ENCODE data around the gene RNF186.
"Not testable (repeated sequence)": the region's sequence is repeated elsewhere in the genome, so short reads cannot be mapped to it uniquely, and the experiment has no call there.

The RNF186 gene

GRCh38 chr1:19814681-19815503 lies at the start of gene RNF186:
Gene RNF186, minus strand, starts transcription at chr1:19815283. Its CDS starts 182 bp downstream, at chr1:19815101.
- no peak for DNase-seq

GRCh38 chr1:19864570-19865160 lies 49.6 kb upstream of the RNF186 start:
- no peak for DNase-seq

DNA sequence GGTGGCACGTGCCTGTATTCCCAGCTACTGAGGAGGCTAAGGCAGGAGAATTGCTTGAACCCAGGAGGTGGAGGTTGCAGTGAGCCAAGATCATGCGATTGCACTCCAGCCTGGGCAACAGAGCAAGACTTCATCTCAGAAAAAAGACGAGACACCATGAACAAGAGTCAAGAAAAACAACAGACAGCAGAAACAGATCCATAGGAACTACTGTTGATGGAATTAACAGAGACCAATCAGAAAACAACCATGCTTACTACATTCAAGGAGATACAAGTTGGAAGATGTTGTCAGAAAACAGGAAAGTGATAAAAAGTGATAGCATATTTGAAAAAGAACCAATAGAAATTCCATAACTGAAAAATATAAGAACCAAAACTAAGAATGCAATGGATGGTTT lies 47.9 kb upstream of the RNF186 start:
- no peak for DNase-seq

DNA sequence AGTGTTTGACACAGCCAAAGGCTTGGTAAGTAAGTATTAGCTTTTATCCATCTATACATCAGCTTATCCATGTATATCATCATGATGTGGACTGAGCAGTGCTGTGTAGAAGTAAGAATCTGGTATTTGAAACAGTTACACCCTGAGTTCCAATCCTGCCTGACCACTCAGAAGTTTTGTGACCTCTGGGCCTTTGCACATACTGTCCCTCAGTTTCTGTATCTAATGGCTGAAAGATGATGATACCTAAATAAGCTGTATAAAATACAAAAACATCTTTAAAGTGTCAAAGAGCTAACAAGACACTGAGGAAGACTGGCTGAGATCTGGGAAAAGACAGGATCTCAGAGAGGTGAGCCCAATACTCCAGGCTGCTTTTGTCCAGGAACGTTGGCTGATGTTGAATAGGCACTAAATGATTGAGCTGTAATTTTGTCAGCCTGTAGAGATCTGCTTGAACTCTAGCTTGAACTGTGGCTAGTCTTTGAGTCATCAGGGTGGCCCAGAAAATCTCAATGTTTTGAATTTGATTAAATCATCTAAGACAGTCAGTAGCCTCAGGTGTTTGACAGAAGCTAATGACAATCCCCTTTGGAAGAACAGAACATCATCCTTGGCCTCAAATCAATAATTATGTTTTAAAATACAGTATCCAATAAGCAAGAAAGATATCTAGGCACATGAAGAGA lies 46.9 kb upstream of the RNF186 start:
- no peak for DNase-seq

- no peak for DNase-seq
Measured at GRCh38 chr1:19861034-19861433, 46.0 kb upstream of the RNF186 start.

DNA sequence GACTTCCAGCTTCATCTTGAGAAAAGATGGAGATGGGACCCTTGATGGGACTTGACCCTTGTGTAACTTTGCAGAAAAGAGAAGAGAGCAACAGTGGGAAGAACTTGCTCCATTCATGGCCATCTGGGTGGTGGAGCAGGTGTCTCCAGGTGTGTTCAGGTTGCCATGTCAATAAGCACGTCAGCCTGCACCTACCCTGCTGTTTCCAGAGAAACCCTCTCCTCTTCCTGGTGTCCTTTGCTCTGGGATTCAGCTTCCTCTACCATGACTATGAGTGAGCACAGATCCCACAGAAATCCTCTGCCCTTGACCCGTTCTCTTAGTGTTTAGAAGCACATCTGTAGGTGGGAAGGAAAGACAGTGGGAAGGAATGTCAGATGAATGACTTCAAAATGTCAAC lies 45.3 kb upstream of the RNF186 start:
- no peak for DNase-seq

DNA sequence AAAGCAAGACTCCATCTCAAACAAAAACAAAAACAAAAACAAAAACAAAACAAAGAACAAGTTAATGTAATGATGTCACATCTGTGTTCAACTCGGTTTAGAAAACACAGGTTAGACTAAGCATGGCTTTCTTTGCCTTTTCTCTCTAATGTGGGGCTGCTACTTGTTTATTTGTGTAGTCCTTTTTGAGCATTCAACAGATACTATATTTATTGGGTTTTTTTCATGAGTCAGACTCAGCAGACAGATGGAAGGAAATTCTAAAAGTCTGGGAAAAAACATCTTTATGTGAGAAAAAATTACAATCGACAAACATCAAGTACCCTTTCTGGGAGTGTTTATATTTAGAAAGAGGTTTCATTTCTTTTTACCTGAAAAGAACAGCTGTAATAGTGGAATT lies 44.8 kb upstream of the RNF186 start:
- no peak for DNase-seq

DNA sequence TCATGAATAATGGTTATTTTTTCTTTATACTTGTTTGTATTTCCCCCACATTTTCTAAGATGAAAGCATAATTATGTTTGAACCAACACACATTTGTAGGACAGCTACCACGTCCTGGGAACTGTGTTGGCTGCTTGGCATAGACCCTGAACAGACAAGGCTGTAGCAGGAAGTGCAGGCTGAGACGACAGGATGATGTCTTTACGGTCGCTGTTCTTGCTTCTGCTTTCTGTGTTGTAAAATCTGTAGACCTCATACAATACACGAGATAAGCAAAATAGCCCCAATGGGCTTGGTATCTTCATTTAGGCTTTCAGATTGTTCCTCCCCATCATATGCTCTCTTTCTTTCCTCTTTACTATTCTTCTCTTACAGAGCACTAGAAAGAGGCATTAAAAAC lies 43.8 kb upstream of the RNF186 start:
- DNase-seq, result no peak

DNA sequence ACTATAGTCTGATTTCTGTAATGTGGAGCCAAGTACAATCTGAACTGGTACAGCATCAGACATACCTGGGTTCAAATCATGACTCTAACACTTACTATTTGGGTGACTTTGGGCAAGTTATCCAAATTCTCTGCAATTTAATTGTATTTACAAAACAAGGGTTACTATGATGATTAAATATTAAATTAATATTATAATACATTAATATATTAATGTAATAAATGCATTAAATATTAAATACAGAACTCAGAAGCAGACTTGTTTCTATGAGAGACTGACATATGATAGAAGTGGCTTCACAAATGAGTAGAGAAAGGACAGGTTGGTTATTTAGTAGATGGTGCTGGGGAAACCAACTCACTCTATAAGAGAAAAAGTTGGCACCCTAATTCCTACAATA lies 39.8 kb upstream of the RNF186 start:
- DNase-seq, result no peak

GRCh38 chr1:19852036-19852435 lies 37.0 kb upstream of the RNF186 start:
- DNase-seq, result no peak

- DNase-seq, result no peak
Measured at GRCh38 chr1:19850214-19850613, 35.1 kb upstream of the RNF186 start.

GRCh38 chr1:19849307-19849706 lies 34.2 kb upstream of the RNF186 start:
- not testable (repeated sequence) for DNase-seq

- DNase-seq, result not testable (repeated sequence)
Measured at GRCh38 chr1:19847334-19847733, 32.3 kb upstream of the RNF186 start.

- no peak for DNase-seq
Measured at GRCh38 chr1:19846338-19846737, 31.3 kb upstream of the RNF186 start.

DNA sequence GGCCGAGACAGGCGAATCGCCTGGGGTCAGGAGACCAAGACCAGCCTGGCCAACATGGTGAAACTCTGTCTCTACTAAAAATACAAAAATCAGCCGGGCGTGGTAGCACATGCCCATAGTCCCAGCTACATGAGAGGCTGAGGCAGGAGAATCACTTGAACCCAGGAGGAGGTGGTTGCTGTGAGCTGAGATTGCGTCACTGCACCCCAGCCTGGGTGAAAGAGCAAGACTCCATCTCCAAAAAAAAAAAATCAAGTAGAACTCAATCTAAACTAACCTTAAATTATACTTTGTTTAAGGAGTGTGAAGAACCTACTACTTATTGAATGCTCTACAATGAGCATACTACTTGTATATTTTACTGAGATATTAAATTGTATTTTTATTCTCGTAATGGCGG lies 30.5 kb upstream of the RNF186 start:
- DNase-seq, result no peak

- no peak for DNase-seq
Measured at GRCh38 chr1:19844731-19845495, 29.8 kb upstream of the RNF186 start.

DNA sequence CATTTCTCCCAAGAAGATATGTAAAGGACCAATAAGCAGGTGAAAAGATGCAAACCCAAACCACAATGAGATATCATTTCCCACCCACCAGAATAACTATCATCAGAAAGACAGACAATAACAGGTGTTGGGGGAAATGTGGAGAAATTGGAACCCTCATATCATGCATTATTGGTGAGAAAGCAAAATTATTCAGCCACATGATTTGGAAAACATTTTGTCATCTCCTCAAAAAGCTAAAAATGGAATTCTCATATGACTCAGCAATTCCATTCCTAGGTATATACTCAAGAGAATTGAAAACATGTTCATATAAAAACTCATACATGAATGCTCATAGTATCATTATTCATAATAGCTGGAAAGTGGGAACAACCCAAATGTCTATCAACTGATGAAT lies 25.1 kb upstream of the RNF186 start:
- DNase-seq, result no peak

- DNase-seq, result no peak
Measured at GRCh38 chr1:19837866-19838265, 22.8 kb upstream of the RNF186 start.

- DNase-seq, result no peak
Measured at GRCh38 chr1:19835578-19835977, 20.5 kb upstream of the RNF186 start.

- no peak for DNase-seq
Measured at GRCh38 chr1:19831441-19831840, 16.4 kb upstream of the RNF186 start.

GRCh38 chr1:19828546-19828945 lies 13.5 kb upstream of the RNF186 start:
- DNase-seq, result no peak

- no peak for DNase-seq
Measured at GRCh38 chr1:19825298-19825697, 10.2 kb upstream of the RNF186 start.

DNA sequence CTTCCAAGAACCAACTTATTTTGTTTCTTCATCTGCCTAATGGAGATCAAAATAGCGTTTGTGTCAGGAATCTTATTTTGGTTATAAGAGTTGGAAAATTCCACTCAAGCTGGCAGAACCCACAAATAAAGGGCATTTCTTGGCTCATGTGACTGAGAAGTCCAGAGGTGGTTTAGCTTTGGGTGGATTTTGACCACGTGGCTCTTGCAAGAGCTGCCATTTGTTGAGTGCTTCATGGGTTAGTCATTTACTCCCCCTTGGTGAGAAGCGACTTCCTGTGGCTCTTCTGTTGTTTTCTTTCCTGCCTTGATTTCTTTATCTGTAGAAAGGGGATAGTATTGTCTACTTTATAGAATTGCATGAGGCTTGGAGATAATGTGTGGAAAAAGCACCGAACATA lies 9.5 kb upstream of the RNF186 start:
- no peak for DNase-seq
